ENCODE measurements around the gene CLEC9A.
"Not testable (repeated sequence)": the region's sequence is repeated elsewhere in the genome, so short reads cannot be mapped to it uniquely, and the experiment has no call there.

CLEC9A gene

GRCh38 chr12:10030446-10030845 lies at the start of gene CLEC9A:
Gene CLEC9A, plus strand, starts transcription at chr12:10030682. Its CDS starts 22,006 bp downstream, at chr12:10052688.
- no peak for DNase-seq (ENCODE audit: low spot score)

GRCh38 chr12:9991876-9992275 lies 38.6 kb upstream of the CLEC9A start:
- DNase-seq (ENCODE audit: low spot score) = no peak

GRCh38 chr12:9992296-9992695 lies 38.2 kb upstream of the CLEC9A start:
- DNase-seq (ENCODE audit: low spot score) = peak; percentile 46

- DNase-seq (ENCODE audit: low spot score) = no peak
Observed at GRCh38 chr12:9999016-9999415, 31.5 kb upstream of the CLEC9A start, which contains the start of gene CLEC1B. Gene CLEC1B, minus strand, starts transcription at chr12:9999121. Its CDS starts 21 bp downstream, at chr12:9999100.

GRCh38 chr12:10001171-10001776 lies 29.2 kb upstream of the CLEC9A start:
- no peak for DNase-seq (ENCODE audit: low spot score)

GRCh38 chr12:10012630-10013330 lies 17.7 kb upstream of the CLEC9A start:
- DNase-seq (ENCODE audit: low spot score) = peak; percentile 56

GRCh38 chr12:10015450-10015849 lies 15.0 kb upstream of the CLEC9A start:
- DNase-seq (ENCODE audit: low spot score) = no peak

GRCh38 chr12:10016881-10017280 lies 13.6 kb upstream of the CLEC9A start:
- peak; percentile 85 for DNase-seq (ENCODE audit: low spot score)

- DNase-seq (ENCODE audit: low spot score) = no peak
Observed at GRCh38 chr12:10018386-10018785, 12.1 kb upstream of the CLEC9A start.

GRCh38 chr12:10021342-10021741 lies 9.1 kb upstream of the CLEC9A start:
- no peak for DNase-seq (ENCODE audit: low spot score)

- DNase-seq (ENCODE audit: low spot score) = no peak
Observed at GRCh38 chr12:10025236-10025635, 5.2 kb upstream of the CLEC9A start.

GRCh38 chr12:10026666-10027065 lies 3.8 kb upstream of the CLEC9A start:
- not testable (repeated sequence) for DNase-seq (ENCODE audit: low spot score)

GRCh38 chr12:10027311-10027710 lies 3.2 kb upstream of the CLEC9A start:
- DNase-seq (ENCODE audit: low spot score) = no peak

GRCh38 chr12:10027721-10028120 lies 2.8 kb upstream of the CLEC9A start:
- DNase-seq (ENCODE audit: low spot score) = peak; percentile 18

- no peak for DNase-seq (ENCODE audit: low spot score)
Observed at GRCh38 chr12:10031321-10031720, 839 bp downstream of the CLEC9A start.

GRCh38 chr12:10031771-10032175 lies 1.3 kb downstream of the CLEC9A start:
- DNase-seq (ENCODE audit: low spot score) = peak; percentile 34

GRCh38 chr12:10033783-10034545 lies 3.5 kb downstream of the CLEC9A start:
- peak; percentile 22 for DNase-seq (ENCODE audit: low spot score)

GRCh38 chr12:10042167-10042566 lies 11.7 kb downstream of the CLEC9A start:
- DNase-seq (ENCODE audit: low spot score) = no peak

GRCh38 chr12:10048526-10048925 lies 18.0 kb downstream of the CLEC9A start:
- no peak for DNase-seq (ENCODE audit: low spot score)

GRCh38 chr12:10052193-10052913 lies 21.9 kb downstream of the CLEC9A start:
- DNase-seq (ENCODE audit: low spot score) = no peak

- no peak for DNase-seq (ENCODE audit: low spot score)
Observed at GRCh38 chr12:10058387-10058786, 27.9 kb downstream of the CLEC9A start.

GRCh38 chr12:10065241-10065640 lies 34.8 kb downstream of the CLEC9A start:
- DNase-seq (ENCODE audit: low spot score) = no peak
